K562 (cell line): ENCODE measurements around the gene HSPA6. TPM values are rescaled to one million over a fixed set of nuclear protein-coding genes. Genes with fewer than 3 reads are reported as not detected.
A peak's percentile ranks its signal among the peaks of the same experiment; 100 is the strongest.

Experiments used
- BRD4 ChIP-seq: fragments of 200-600 bp; sonication (generic); IDR thresholded peaks from 2 replicates; pipeline ENCODE4 v1.6.1; 2017; ENCODE audit warnings: inconsistent platforms
- CBX5 ChIP-seq: IDR thresholded peaks from 2 replicates; pipeline ENCODE4 v1.6.1; 2014; ENCODE audit warnings: low read depth, borderline replicate concordance
- ETV5 ChIP-seq: sonication (generic); formaldehyde crosslinking; IDR thresholded peaks from 2 replicates; pipeline ENCODE4 v1.4.0; 2020; ENCODE audit warnings: low read depth, mild to moderate bottlenecking, missing genetic modification reagents
- KDM1A ChIP-seq, 2 experiments: fragments of 450-650 bp; IDR thresholded peaks; 2 replicates each; pipeline ENCODE4 v1.6.1; 2016; ENCODE audit warnings: mild to moderate bottlenecking in 2 of 2
- NR2C2 ChIP-seq, 2 experiments: fragments of 200-800 bp in 1 of 2; sonication (Bioruptor generic) in 1 of 2; sonication (generic) in 1 of 2; formaldehyde crosslinking in 1 of 2; IDR thresholded peaks; 2 replicates each; pipeline versions ENCODE4 v1.6.1 to v1.8.0; 2016 to 2022; ENCODE audit warnings: mild to moderate bottlenecking in 1 of 2, missing compliant biosample characterization in 1 of 2, missing genetic modification characterization in 1 of 2, missing genetic modification reagents in 1 of 2
- RBM15 ChIP-seq: fragments of 200-400 bp; formaldehyde crosslinking; IDR thresholded peaks from 2 replicates; pipeline ENCODE4 v1.6.1; 2018; ENCODE audit warnings: mild to moderate bottlenecking, low read length, moderate library complexity; ENCODE audit not compliant: insufficient read depth
- SPI1 ChIP-seq: IDR thresholded peaks from 2 replicates; pipeline ENCODE4 v1.6.1; 2011; ENCODE audit warnings: low read depth, low read length, control low read depth, borderline replicate concordance
- TAF15 ChIP-seq: fragments of 200-400 bp; formaldehyde crosslinking; IDR thresholded peaks from 2 replicates; pipeline ENCODE4 v1.6.1; 2017; ENCODE audit warnings: mild to moderate bottlenecking, low read depth, low read length, moderate library complexity
- TBL1XR1 ChIP-seq, 2 experiments: IDR thresholded peaks; 2 replicates each; pipeline ENCODE4 v1.6.1; 2012; ENCODE audit warnings: improper control_type of control experiment in 2 of 2, low read length in 2 of 2, mild to moderate bottlenecking in 1 of 2
- TEAD2 ChIP-seq: fragments of 450-650 bp; IDR thresholded peaks from 2 replicates; pipeline ENCODE4 v1.6.1; 2016; ENCODE audit warnings: missing genetic modification characterization, control low read depth, missing compliant biosample characterization
- XRCC4 ChIP-seq: IDR thresholded peaks from one replicate; pipeline ENCODE4 v1.6.1; 2011; ENCODE audit not compliant: insufficient read depth, insufficient read length; ENCODE audit errors: extremely low read depth
- ZNF134 ChIP-seq: fragments of 250-450 bp; sonication (Bioruptor Pico); conservative IDR thresholded peaks from 2 replicates; pipeline ENCODE4 v1.4.0; 2020
- ZNF507 ChIP-seq: conservative IDR thresholded peaks from 2 replicates; pipeline ENCODE4 v1.6.1; 2017; ENCODE audit warnings: missing genetic modification characterization, missing compliant biosample characterization
- ZNF76 ChIP-seq: fragments of 250-450 bp; sonication (Bioruptor Pico); IDR thresholded peaks from 2 replicates; pipeline ENCODE4 v1.4.0; 2020; ENCODE audit warnings: mild to moderate bottlenecking, moderate library complexity, borderline replicate concordance
- polyA plus RNA-seq, 8 experiments: library from polyadenylated mRNA; depleted of rRNA in 4 of 8; stranded (reverse) in 5 of 8; unstranded in 3 of 8; fragments of >200 nt; fragmentation: Nextera tagmentation in 2 of 8; fragmentation: Illumina TruSeq in 1 of 8; extraction: Ambion mirVana in 2 of 8; extraction: Trizol in 1 of 8; gene quantifications; 2 replicates each; pipeline versions ENCODE4 v1.2.1 to v1.2.3, GENCODE V29; 2011 to 2014; ENCODE audit warnings: inconsistent platforms in 1 of 8, missing spikeins in 1 of 8
- total RNA-seq, 7 experiments: library from RNA; depleted of rRNA in 6 of 7; stranded (reverse); fragments of >200 nt in 6 of 7; fragmentation: Illumina TruSeq in 2 of 7; extraction: Trizol in 2 of 7; gene quantifications; 2 replicates each; pipeline versions ENCODE4 v1.2.1 to v1.2.3, GENCODE V29; 2011 to 2021; ENCODE audit warnings: low replicate concordance in 1 of 7
- TF ChIP-seq, protein P1 (sequence below): fragments of 450-650 bp; IDR thresholded peaks from 2 replicates; pipeline ENCODE4 v1.6.1; 2017; ENCODE audit warnings: antibody characterized with exemption, mild to moderate bottlenecking
- TF ChIP-seq, protein P2 (sequence below): fragments of 150-350 bp; IDR thresholded peaks from 2 replicates; pipeline ENCODE4 v1.6.1; 2014; ENCODE audit warnings: low read depth, mild to moderate bottlenecking, low read length, borderline replicate concordance
- TF ChIP-seq, protein P3 (sequence below): fragments of 200-800 bp; sonication (Bioruptor generic); IDR thresholded peaks from 2 replicates; pipeline ENCODE4 v1.6.1; 2017; ENCODE audit warnings: missing genetic modification characterization, missing compliant biosample characterization
- TF ChIP-seq, protein P4 (sequence below): fragments of 450-650 bp; formaldehyde crosslinking; IDR thresholded peaks from 2 replicates; pipeline ENCODE4 v1.4.0; 2020; ENCODE audit warnings: mild to moderate bottlenecking

Gene HSPA6
- total and polyA plus RNA-seq, 9 of the 15 experiments (the other 6 are each of a cell fraction or from before 2014, with no cell fraction given): 0.15 to 10.0 (median 2.4) TPM

DNA sequence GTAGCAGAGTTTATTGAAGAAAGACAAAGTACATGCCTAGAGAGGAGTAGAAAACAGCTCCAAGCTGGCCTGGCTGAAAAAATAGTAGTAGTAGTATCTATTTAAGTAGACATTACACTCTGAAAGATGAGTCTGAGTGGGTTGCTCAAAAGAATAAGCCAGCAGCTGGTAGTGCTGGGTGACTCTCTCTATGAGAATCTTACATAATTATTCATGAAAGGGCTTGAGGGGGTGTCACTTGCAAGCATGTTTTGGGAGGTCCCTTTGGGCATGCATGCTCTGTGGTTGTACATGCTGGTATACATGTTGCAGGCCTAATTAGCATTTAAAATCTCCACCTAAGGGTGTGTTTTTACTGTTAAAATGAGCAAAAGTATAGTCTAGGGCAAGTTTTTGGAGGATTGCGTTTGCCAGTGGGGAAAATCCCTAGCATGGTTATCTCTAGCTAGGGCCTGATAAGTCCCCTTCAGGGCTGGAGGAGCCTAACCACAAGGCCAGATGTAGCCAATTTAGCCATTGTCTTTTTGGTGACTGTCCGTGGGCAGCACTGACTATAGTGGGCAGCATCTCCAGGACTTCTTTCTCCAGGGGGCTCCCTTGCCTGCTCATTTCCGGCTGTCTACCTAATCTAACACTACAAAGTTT, 30.1 kb upstream of the HSPA6 start (continued):
- TF ChIP-seq, protein P1, sequence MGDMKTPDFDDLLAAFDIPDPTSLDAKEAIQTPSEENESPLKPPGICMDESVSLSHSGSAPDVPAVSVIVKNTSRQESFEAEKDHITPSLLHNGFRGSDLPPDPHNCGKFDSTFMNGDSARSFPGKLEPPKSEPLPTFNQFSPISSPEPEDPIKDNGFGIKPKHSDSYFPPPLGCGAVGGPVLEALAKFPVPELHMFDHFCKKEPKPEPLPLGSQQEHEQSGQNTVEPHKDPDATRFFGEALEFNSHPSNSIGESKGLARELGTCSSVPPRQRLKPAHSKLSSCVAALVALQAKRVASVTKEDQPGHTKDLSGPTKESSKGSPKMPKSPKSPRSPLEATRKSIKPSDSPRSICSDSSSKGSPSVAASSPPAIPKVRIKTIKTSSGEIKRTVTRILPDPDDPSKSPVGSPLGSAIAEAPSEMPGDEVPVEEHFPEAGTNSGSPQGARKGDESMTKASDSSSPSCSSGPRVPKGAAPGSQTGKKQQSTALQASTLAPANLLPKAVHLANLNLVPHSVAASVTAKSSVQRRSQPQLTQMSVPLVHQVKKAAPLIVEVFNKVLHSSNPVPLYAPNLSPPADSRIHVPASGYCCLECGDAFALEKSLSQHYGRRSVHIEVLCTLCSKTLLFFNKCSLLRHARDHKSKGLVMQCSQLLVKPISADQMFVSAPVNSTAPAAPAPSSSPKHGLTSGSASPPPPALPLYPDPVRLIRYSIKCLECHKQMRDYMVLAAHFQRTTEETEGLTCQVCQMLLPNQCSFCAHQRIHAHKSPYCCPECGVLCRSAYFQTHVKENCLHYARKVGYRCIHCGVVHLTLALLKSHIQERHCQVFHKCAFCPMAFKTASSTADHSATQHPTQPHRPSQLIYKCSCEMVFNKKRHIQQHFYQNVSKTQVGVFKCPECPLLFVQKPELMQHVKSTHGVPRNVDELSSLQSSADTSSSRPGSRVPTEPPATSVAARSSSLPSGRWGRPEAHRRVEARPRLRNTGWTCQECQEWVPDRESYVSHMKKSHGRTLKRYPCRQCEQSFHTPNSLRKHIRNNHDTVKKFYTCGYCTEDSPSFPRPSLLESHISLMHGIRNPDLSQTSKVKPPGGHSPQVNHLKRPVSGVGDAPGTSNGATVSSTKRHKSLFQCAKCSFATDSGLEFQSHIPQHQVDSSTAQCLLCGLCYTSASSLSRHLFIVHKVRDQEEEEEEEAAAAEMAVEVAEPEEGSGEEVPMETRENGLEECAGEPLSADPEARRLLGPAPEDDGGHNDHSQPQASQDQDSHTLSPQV: no peak
- TF ChIP-seq ETV5 (0 out of 2 replicates have a peak, but pooled peaks have one; percentile 27), XRCC4 (no peak), ZNF76 (CRISPR knock-in tag) (no peak), BRD4 (no peak), TBL1XR1 (IDR thresholded peaks at IDR 0.05; ENCODE audit: low read length in 2 of 2) (0 out of 4 replicates have a peak, but pooled peaks of 1 of the 2 experiments have one; percentile 23), KDM1A (IDR thresholded peaks at IDR 0.05) (peak in 1 of 2 experiments; percentile 37; a peak in 1 of 4 replicates), CBX5 (no peak), TEAD2 (tag) (no peak), SPI1 (no peak), ZNF134 (CRISPR knock-in tag) (no peak), TAF15 (no peak), ZNF507 (tag) (no peak), NR2C2 (CRISPR knock-in tag; IDR thresholded peaks at IDR 0.05) (no peak), NR2C2 (tag; IDR thresholded peaks at IDR 0.05) (no peak), RBM15 (no peak)
- TF ChIP-seq, protein P2, sequence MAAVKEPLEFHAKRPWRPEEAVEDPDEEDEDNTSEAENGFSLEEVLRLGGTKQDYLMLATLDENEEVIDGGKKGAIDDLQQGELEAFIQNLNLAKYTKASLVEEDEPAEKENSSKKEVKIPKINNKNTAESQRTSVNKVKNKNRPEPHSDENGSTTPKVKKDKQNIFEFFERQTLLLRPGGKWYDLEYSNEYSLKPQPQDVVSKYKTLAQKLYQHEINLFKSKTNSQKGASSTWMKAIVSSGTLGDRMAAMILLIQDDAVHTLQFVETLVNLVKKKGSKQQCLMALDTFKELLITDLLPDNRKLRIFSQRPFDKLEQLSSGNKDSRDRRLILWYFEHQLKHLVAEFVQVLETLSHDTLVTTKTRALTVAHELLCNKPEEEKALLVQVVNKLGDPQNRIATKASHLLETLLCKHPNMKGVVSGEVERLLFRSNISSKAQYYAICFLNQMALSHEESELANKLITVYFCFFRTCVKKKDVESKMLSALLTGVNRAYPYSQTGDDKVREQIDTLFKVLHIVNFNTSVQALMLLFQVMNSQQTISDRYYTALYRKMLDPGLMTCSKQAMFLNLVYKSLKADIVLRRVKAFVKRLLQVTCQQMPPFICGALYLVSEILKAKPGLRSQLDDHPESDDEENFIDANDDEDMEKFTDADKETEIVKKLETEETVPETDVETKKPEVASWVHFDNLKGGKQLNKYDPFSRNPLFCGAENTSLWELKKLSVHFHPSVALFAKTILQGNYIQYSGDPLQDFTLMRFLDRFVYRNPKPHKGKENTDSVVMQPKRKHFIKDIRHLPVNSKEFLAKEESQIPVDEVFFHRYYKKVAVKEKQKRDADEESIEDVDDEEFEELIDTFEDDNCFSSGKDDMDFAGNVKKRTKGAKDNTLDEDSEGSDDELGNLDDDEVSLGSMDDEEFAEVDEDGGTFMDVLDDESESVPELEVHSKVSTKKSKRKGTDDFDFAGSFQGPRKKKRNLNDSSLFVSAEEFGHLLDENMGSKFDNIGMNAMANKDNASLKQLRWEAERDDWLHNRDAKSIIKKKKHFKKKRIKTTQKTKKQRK: no peak
- TF ChIP-seq, protein P3, sequence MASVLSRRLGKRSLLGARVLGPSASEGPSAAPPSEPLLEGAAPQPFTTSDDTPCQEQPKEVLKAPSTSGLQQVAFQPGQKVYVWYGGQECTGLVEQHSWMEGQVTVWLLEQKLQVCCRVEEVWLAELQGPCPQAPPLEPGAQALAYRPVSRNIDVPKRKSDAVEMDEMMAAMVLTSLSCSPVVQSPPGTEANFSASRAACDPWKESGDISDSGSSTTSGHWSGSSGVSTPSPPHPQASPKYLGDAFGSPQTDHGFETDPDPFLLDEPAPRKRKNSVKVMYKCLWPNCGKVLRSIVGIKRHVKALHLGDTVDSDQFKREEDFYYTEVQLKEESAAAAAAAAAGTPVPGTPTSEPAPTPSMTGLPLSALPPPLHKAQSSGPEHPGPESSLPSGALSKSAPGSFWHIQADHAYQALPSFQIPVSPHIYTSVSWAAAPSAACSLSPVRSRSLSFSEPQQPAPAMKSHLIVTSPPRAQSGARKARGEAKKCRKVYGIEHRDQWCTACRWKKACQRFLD (CRISPR knock-in tag): no peak
- TF ChIP-seq, protein P4, sequence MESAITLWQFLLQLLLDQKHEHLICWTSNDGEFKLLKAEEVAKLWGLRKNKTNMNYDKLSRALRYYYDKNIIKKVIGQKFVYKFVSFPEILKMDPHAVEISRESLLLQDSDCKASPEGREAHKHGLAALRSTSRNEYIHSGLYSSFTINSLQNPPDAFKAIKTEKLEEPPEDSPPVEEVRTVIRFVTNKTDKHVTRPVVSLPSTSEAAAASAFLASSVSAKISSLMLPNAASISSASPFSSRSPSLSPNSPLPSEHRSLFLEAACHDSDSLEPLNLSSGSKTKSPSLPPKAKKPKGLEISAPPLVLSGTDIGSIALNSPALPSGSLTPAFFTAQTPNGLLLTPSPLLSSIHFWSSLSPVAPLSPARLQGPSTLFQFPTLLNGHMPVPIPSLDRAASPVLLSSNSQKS (CRISPR knock-in tag): no peak
